ENCODE results near the gene KNG1.

DNA sequence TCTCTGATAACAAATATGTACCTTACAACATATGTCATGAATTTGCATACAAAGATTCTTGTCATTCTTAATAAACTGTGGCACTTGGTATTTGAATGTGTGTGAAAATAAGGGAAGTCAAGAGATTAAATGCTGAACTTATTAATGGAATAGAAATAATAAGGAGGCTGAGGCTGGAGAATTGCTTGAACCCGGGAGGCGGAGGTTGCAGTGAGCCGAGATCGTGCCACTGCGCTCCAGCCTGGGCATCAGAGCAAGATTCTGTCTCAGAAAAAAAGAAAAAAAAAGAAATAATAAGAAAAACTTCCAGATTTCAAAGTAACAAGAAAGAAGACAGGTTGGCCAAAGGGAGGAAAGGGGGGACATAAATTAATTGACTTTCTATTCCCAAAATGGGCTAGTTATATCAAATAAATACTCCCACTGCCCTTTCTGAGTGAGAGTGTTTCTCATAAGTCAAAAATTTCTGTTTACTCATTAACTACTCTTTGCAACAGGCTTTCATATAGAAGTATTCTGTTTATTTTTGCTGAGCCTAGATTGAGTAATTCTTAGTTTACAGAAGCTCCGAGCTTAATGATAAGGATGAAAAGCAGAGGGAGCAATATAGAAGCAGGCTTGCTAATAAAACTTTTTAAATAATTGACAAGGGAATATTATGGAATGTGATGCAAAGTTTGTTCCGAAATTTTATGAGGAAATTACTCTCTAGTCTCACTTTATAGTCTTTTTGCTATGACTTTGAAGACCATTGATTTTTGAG, 25.6 kb downstream of the KNG1 start:
- TF ChIP-seq POLR2A (IDR thresholded peaks at IDR 0.05; ENCODE audit: extremely low read depth, insufficient read length), result no peak
- TF ChIP-seq, protein P1, sequence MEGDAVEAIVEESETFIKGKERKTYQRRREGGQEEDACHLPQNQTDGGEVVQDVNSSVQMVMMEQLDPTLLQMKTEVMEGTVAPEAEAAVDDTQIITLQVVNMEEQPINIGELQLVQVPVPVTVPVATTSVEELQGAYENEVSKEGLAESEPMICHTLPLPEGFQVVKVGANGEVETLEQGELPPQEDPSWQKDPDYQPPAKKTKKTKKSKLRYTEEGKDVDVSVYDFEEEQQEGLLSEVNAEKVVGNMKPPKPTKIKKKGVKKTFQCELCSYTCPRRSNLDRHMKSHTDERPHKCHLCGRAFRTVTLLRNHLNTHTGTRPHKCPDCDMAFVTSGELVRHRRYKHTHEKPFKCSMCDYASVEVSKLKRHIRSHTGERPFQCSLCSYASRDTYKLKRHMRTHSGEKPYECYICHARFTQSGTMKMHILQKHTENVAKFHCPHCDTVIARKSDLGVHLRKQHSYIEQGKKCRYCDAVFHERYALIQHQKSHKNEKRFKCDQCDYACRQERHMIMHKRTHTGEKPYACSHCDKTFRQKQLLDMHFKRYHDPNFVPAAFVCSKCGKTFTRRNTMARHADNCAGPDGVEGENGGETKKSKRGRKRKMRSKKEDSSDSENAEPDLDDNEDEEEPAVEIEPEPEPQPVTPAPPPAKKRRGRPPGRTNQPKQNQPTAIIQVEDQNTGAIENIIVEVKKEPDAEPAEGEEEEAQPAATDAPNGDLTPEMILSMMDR (IDR thresholded peaks at IDR 0.05; ENCODE audit: low read depth, low read length), result no peak
- TF ChIP-seq, protein P2, sequence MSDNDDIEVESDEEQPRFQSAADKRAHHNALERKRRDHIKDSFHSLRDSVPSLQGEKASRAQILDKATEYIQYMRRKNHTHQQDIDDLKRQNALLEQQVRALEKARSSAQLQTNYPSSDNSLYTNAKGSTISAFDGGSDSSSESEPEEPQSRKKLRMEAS (IDR thresholded peaks at IDR 0.05; ENCODE audit: low read depth, low read length), result no peak
